Panc1 (cell line): ENCODE results near the gene NOTO. TPM values are rescaled to one million over a fixed set of nuclear protein-coding genes. Genes with fewer than 3 reads are reported as not detected.

Experiments
- ATAC-seq: fragments of 200-7000 bp; cut with Tn5 transposase; 2 replicates; pipeline ENCODE4 v1.9.1; 2020; ENCODE audit warnings: mild to moderate bottlenecking, moderate library complexity
- BruUV-seq: library from RNA; stranded (reverse); fragments of 400-500 nt; replicated peaks from 2 replicates; lab custom pipeline; 2021; lab: Mats Ljungman, UMichigan
- CTCF ChIA-PET: fragments of 300-600 bp; sonication (Branson Sonifier 250); formaldehyde crosslinking; loops from one replicate; lab custom pipeline; 2022; ENCODE audit warnings: antibody characterized with exemption; lab: Charles Lee
- POLR2A ChIA-PET: fragments of 300-600 bp; sonication (Branson Sonifier 250); formaldehyde crosslinking; loops from one replicate; lab custom pipeline; 2022; ENCODE audit warnings: antibody characterized with exemption; lab: Charles Lee
- DNase-seq: peaks from one replicate; pipeline ENCODE4 v3.0.0-alpha.2; 2010; ENCODE audit warnings: low read depth, low spot score
- H3K27ac ChIP-seq: 2 replicates; pipeline ENCODE4 v1.5.1; 2011; ENCODE audit warnings: mild to moderate bottlenecking, low read length, inconsistent platforms
- H3K27me3 ChIP-seq: fragments of 200-500 bp; sonication (Bioruptor generic); 2 replicates; pipeline ENCODE4 v1.6.0; 2014; ENCODE audit warnings: low read length, inconsistent platforms; ENCODE audit not compliant: control insufficient read depth, insufficient read depth
- H3K36me3 ChIP-seq: fragments of 200-500 bp; sonication (Bioruptor generic); 2 replicates; pipeline ENCODE4 v1.5.1; 2014; ENCODE audit warnings: inconsistent platforms, mild to moderate bottlenecking, low read length, moderate library complexity; ENCODE audit not compliant: control insufficient read depth, insufficient read depth
- H3K4me1 ChIP-seq: 2 replicates; pipeline ENCODE4 v1.5.1; 2011; ENCODE audit warnings: inconsistent platforms, mild to moderate bottlenecking, low read length, moderate library complexity; ENCODE audit not compliant: control insufficient read depth, insufficient read depth
- H3K4me3 ChIP-seq, 2 experiments: 2 replicates each; pipeline ENCODE4 v1.5.1; 2011 to 2012; ENCODE audit warnings: low read depth in 2 of 2, low read length in 2 of 2, mild to moderate bottlenecking in 2 of 2, inconsistent platforms in 1 of 2, moderate library complexity in 1 of 2
- H3K9me3 ChIP-seq: fragments of 200-500 bp; sonication (Bioruptor generic); 2 replicates; pipeline ENCODE4 v1.5.1; 2014; ENCODE audit warnings: low read depth, mild to moderate bottlenecking, inconsistent platforms, low read length, moderate library complexity; ENCODE audit not compliant: control insufficient read depth, insufficient read depth
- CTCF ChIP-seq: fragments of 450-650 bp; IDR thresholded peaks from 2 replicates; pipeline ENCODE4 v1.5.1; 2017; ENCODE audit warnings: mild to moderate bottlenecking
- POLR2AphosphoS5 ChIP-seq: IDR thresholded peaks from 2 replicates; pipeline ENCODE4 v1.6.1; 2012; ENCODE audit warnings: mild to moderate bottlenecking, low read depth, low read length, moderate library complexity
- SIN3A ChIP-seq: IDR thresholded peaks from 2 replicates; pipeline ENCODE4 v1.6.1; 2012; ENCODE audit warnings: low read depth, mild to moderate bottlenecking, low read length, moderate library complexity, borderline replicate concordance; ENCODE audit not compliant: insufficient read depth
- TCF7L2 ChIP-seq: IDR thresholded peaks from 2 replicates; pipeline ENCODE4 v1.6.1; 2011; ENCODE audit warnings: mild to moderate bottlenecking, low read depth, low read length, inconsistent platforms
- in situ Hi-C: cut with HindIII; loops from 2 replicates; pipeline ENCODE4 v1.10.0; 2016; ENCODE audit warnings: low sequenced_read_pairs, low pct_unique_long_range_greater_than_20kb
- intact Hi-C: fragments of 100-400 bp; cut with micrococcal nuclease; formaldehyde crosslinking; loops from one replicate; pipeline ENCODE4 v1.10.0; 2022; ENCODE audit not compliant: unreplicated experiment
- total RNA-seq: library from RNA; stranded (reverse); gene quantifications from one replicate; pipeline ENCODE4 v1.2.1, GENCODE V29; 2021; ENCODE audit not compliant: unreplicated experiment
- TF ChIP-seq, protein P1 (sequence below), 2 experiments: IDR thresholded peaks; 2 replicates each; pipeline ENCODE4 v1.6.1; 2011 to 2012; ENCODE audit warnings: low read depth in 2 of 2, control low read depth in 1 of 2, low read length in 1 of 2, mild to moderate bottlenecking in 1 of 2, moderate library complexity in 1 of 2; ENCODE audit not compliant: insufficient read depth in 1 of 2

Gene NOTO
- total RNA-seq, 1 experiment from 2014 or later, result 0.08 TPM

- CTCF ChIA-PET, result interaction anchor here (0.6 kb wide), 1 partner anchor 128 kb away, joined by 3 read pairs; no protein-coding TSS in a partner anchor
- in situ Hi-C loops (no loop called here), intact Hi-C loops (no loop called here)
- no peak overlapping the region for H3K27ac ChIP-seq
- peaks cover 4% of the 10 kb centered on the region; the same call in 1 of the 2 replicates for H3K4me1 ChIP-seq
- DNase-seq (no peak), ATAC-seq (no peak)
- TF ChIP-seq CTCF, result no peak
- TF ChIP-seq, protein P1, sequence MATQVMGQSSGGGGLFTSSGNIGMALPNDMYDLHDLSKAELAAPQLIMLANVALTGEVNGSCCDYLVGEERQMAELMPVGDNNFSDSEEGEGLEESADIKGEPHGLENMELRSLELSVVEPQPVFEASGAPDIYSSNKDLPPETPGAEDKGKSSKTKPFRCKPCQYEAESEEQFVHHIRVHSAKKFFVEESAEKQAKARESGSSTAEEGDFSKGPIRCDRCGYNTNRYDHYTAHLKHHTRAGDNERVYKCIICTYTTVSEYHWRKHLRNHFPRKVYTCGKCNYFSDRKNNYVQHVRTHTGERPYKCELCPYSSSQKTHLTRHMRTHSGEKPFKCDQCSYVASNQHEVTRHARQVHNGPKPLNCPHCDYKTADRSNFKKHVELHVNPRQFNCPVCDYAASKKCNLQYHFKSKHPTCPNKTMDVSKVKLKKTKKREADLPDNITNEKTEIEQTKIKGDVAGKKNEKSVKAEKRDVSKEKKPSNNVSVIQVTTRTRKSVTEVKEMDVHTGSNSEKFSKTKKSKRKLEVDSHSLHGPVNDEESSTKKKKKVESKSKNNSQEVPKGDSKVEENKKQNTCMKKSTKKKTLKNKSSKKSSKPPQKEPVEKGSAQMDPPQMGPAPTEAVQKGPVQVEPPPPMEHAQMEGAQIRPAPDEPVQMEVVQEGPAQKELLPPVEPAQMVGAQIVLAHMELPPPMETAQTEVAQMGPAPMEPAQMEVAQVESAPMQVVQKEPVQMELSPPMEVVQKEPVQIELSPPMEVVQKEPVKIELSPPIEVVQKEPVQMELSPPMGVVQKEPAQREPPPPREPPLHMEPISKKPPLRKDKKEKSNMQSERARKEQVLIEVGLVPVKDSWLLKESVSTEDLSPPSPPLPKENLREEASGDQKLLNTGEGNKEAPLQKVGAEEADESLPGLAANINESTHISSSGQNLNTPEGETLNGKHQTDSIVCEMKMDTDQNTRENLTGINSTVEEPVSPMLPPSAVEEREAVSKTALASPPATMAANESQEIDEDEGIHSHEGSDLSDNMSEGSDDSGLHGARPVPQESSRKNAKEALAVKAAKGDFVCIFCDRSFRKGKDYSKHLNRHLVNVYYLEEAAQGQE (IDR thresholded peaks at IDR 0.05; ENCODE audit: insufficient read depth in 1 of 2, low read depth in 2 of 2, low read length in 1 of 2), result no peak
- no peak for TF ChIP-seq POLR2AphosphoS5
- TF ChIP-seq SIN3A, result no peak
- TF ChIP-seq TCF7L2, result no peak
- no peaks in the 10 kb centered on the region for H3K27me3 ChIP-seq
- no peaks in the 10 kb centered on the region for H3K9me3 ChIP-seq
- no TSS peak for BruUV-seq
- no peaks in the 10 kb centered on the region for H3K36me3 ChIP-seq
- POLR2A ChIA-PET, result no interaction called here
- H3K4me3 ChIP-seq, result no peak overlapping the region
Measured at GRCh38 chr2:73203055-73203681, 794 bp downstream of the NOTO start.

GRCh38 chr2:73205611-73206010, 3.2 kb downstream of the NOTO start:
- POLR2A ChIA-PET, result no interaction called here
- TF ChIP-seq SIN3A (no peak), POLR2AphosphoS5 (no peak), TCF7L2 (no peak), CTCF (no peak)
- TF ChIP-seq, protein P1 (IDR thresholded peaks at IDR 0.05; ENCODE audit: insufficient read depth in 1 of 2, low read depth in 2 of 2, low read length in 1 of 2), result no peak
- Histone ChIP-seq H3K4me3 (no peak overlapping the region), H3K27me3 (no peaks in the 10 kb centered on the region), H3K27ac (no peak overlapping the region), H3K36me3 (no peaks in the 10 kb centered on the region), H3K4me1 (peaks cover 4% of the 10 kb centered on the region; the same call in 1 of the 2 replicates), H3K9me3 (no peaks in the 10 kb centered on the region)
- DNase-seq (no peak), ATAC-seq (no peak)
- in situ Hi-C loops (no loop called here), intact Hi-C loops (no loop called here)
- no TSS peak for BruUV-seq
- CTCF ChIA-PET, result no interaction called here
